ENCODE measurements around the gene TCFL5.

Gene TCFL5

DNA sequence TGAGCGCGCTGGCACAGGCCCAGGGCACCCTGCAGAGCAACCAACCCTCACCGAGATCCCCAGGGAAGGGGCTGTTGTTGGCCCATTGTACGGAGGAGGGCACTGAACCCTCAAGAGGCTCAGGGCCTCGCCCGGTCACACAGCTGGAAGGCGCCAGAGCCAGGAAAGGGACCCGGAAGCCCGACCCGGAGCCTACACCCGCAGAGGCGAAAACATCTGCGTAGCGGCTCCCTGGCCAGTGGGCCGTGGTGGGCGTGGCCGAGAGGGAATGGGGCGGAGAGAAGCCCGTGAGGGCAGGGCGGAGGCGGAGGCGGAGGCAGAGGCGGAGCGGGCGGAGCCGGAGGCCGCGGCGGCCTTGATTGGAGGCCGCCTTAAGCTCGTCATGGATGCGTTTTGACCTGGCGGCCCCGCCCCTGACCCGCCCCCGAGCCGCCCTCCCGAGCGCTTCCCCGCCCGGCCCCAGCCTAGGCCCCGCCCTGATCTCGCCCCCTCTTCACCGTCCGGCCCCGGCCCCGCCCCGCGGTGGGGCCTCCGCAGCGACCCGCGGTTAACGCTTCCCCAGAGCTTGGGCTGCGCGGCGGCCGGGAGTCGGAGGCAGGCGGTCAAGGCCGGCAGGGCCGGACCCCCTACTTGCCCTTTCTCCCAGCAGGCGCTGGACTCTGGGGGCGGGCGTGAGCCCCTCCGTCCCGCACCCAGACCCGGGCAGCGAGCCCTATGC, 67.5 kb downstream of the TCFL5 start:
- FAIRE-seq: no peak

DNA sequence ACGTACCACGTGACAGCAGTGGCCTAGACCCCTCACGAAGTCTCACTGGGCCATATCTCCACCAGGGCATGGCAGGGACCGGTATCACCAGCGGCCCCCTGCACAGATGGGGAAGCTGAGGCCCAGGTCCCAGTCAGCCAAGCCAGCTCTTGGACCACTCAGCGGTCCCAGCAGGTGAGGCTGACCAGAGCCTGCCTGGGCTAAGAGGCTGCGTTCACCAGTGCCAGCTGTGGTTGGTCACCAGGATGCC, 67.9 kb downstream of the TCFL5 start:
- FAIRE-seq: no peak

DNA sequence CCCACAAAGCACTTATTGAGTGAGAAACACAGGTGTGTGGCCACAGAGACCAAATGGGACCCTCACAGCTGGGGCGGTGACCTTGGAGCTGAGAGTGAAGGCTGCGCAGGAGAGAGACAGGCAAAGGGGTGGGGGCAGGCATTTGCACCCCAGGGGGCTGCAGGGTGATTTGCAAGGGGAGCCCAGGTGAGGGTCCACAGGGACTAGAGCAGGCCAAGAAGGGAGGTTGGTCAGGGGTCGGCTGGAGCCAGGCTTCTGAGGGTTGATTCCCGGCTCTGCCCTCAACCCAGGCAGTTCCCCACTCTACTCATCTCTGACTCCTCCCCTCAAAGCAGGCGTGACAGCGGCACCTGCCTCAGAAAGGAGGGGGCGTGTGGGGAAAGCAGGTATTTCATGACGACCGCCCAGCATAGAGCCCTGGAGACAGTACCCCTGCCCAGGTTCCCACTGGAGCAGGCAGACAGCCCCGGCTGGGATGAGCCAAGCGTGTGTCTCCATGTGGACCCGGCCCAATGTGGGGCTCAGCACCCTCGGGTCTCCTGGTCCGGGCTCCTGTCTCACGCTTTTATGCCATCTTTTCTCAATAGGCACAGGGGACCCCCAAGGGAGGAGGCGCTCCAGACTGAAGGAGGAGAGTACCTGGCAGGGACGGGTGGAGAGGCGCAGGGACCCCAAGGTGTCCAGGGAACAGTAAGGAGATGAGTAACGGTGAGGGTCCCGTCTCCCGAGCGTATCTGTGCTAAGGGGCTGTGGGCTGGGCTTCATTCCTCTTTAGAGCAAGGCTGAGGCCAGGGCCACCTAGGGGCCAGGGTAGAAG, 68.5 kb downstream of the TCFL5 start:
- no peak for FAIRE-seq

DNA sequence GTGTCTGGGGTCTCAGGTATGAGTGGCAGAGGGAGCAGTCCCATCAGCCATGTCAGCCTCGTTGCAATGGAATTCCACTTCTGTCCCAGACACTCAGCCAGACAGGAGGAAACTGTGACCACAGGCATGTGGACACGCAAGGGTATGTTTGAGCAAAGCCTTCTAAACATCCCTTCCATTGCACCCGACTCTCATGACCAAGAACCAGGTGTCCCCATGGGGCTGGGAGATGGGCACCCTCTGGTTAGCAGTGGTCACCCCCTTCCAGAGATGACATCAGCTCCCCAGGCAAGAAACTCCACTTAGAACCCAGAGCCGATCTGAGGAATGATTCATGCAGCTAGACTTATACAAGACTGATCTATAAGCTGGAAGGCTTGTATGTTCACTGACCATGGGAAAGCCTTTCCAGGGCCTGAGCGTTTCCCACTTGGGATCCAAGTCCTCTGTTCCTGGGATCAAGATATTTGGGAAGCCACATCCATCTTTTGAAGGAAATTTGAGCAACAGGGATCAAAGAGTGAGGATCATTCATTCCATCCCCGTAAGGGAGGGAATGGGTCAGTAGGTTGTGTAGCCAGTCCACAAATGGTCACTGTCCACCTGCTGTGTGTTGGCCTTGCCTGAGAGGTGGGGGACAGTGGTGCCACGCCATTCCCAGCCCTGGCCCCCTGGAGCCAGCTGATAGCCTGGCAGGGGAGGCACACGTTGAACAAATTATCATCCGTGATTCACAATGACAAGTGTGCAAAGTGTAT, 69.3 kb downstream of the TCFL5 start:
- FAIRE-seq: no peak

DNA sequence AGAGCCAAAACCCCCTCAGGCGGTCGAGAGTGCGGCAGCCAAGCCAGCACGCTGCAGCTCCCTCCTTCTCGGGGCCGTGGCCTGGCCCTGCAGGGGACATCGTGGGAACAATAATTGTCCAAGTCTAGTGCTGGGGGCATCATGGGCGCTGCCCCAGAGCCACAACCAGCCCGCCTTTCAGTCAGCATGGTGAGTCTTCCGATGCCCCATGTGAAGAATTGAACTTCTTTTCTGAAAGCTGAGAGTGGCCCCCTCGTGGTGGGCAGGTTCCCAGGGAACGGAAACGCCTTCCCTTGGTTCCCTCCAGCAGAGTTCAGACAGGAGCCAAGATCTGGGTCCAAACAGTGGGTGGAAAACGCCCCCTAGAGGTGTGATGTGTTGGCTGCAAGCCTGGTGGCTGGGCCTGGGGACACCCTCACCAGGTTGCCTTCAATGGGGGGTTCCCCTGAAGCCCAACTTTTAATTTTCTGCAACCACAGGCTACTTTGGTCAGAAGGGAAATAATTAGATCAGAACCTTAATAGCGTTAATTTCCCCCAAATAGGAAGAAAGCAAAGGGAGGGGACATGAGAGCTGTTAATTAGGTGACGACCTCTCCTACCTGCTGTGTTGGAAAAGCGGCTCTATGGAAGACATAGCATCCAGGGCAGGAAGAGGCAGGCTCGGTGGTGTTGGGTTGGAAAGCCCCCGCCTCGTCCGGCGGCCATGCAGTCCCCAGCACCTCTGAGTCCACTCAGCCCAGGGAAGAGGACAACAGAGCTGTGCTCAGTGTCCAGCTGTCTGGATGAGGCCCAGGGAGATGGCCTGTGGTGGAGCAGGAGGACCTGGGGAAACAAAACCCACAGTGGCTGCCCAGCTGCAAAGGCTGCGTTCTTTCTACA, 70.1 kb downstream of the TCFL5 start:
- FAIRE-seq: no peak

All from endometrium (tissue), 2 donors.